ENCODE measurements around the gene CP.
A peak's percentile ranks its signal among the peaks of the same experiment; 100 is the strongest.
"Not testable (repeated sequence)": the region's sequence is repeated elsewhere in the genome, so short reads cannot be mapped to it uniquely, and the experiment has no call there.

Gene CP

GRCh38 chr3:149199474-149199873 lies 22.2 kb downstream of the CP start:
- H3K4me3 ChIP-seq (ENCODE audit: low read length) = no peak overlapping the region
- TF ChIP-seq, protein P1, sequence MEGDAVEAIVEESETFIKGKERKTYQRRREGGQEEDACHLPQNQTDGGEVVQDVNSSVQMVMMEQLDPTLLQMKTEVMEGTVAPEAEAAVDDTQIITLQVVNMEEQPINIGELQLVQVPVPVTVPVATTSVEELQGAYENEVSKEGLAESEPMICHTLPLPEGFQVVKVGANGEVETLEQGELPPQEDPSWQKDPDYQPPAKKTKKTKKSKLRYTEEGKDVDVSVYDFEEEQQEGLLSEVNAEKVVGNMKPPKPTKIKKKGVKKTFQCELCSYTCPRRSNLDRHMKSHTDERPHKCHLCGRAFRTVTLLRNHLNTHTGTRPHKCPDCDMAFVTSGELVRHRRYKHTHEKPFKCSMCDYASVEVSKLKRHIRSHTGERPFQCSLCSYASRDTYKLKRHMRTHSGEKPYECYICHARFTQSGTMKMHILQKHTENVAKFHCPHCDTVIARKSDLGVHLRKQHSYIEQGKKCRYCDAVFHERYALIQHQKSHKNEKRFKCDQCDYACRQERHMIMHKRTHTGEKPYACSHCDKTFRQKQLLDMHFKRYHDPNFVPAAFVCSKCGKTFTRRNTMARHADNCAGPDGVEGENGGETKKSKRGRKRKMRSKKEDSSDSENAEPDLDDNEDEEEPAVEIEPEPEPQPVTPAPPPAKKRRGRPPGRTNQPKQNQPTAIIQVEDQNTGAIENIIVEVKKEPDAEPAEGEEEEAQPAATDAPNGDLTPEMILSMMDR (conservative IDR thresholded peaks at IDR 0.05; ENCODE audit: low read length) = no peak
- no peak for DNase-seq (ENCODE audit: low read depth)

DNA sequence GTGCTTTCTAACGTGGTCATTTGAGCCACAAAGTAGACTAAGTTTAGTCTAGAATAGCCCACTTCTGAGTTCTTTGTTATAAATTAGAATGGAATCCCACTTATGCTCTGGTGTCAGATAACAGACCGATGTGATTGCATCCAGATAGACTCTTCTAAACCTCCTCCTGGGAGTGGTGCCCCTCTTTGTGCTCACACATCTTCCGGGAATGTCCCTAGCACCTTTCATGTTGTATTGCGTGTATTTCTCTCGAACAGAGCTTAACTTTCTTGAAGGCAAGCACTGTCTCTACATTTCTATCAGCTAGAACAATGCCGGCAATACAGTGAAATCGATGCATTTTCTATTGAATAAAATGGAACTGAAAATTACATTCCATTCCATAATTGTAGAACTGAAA lies 23.0 kb downstream of the CP start:
- no peak overlapping the region for H3K4me3 ChIP-seq (ENCODE audit: low read length)
- peak; percentile 13 for DNase-seq (ENCODE audit: low read depth)
- TF ChIP-seq, protein P1 (conservative IDR thresholded peaks at IDR 0.05; ENCODE audit: low read length) = no peak

DNA sequence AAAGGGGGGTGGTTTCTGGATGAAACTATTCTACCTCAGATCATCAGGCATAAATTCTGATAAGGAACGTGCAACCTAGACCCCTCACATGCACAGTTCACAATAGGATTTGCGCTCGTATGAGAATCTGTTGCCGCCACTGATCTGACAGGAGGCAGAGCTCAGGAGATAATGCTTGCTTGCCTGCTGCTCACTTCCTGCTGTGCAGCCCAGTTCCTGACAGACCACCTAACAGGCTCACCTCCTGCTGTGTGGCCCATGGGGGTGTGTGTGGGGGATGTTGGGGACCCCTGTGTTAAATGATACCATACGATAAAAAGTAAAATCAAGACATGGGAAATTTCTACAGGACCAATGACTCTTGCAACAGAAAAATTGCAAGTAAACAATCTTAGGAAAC lies 24.0 kb downstream of the CP start:
- peak overlapping the region; percentile 5; the same call in 1 of the 2 replicates for H3K4me3 ChIP-seq (ENCODE audit: low read length)
- TF ChIP-seq, protein P1 (conservative IDR thresholded peaks at IDR 0.05; ENCODE audit: low read length) = no peak
- DNase-seq (ENCODE audit: low read depth) = no peak

- DNase-seq (ENCODE audit: low read depth); H3K4me3 ChIP-seq (ENCODE audit: low read length): not testable (repeated sequence)
Measured at GRCh38 chr3:149196805-149197592, 24.6 kb downstream of the CP start.

DNA sequence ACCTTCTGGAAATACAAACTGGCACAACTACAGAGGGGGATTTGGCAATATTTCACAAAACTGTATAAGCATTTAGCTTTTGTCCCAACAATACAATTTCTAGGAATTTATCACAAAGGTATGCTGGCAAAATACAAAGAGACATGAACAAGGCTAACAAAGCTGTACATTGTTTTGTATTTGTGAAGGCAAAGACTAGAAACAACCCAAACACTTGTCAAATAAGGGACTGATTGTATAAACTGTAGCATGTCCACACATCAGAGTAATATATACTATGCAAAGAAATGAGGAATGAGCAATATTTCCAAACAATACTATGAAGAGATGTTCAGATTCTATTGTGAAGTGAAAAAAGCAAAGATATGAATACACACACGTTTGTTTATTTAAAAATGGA lies 26.4 kb downstream of the CP start:
- no peak overlapping the region for H3K4me3 ChIP-seq (ENCODE audit: low read length)
- no peak for DNase-seq (ENCODE audit: low read depth)
- TF ChIP-seq, protein P1 (conservative IDR thresholded peaks at IDR 0.05; ENCODE audit: low read length) = no peak

GRCh38 chr3:149188494-149188893 lies 33.1 kb downstream of the CP start:
- TF ChIP-seq, protein P1 (conservative IDR thresholded peaks at IDR 0.05; ENCODE audit: low read length) = no peak
- H3K4me3 ChIP-seq (ENCODE audit: low read length) = no peak overlapping the region
- DNase-seq (ENCODE audit: low read depth) = no peak

- TF ChIP-seq, protein P1 (conservative IDR thresholded peaks at IDR 0.05; ENCODE audit: low read length) = no peak
- no peak for DNase-seq (ENCODE audit: low read depth)
Measured at GRCh38 chr3:149186721-149187120, 34.9 kb downstream of the CP start.

More at GRCh38 chr3:149186721-149187120, 34.9 kb downstream of the CP start:
- H3K4me3 ChIP-seq (ENCODE audit: low read length) = no peak overlapping the region
